Activated T-helper 9 cell treated with anti-CD3 and anti-CD28 coated beads, Interleukin-2, amount 50 U/mL, for 16 hours (primary cell): ENCODE results near the gene NFATC2.

Source experiments
- DNase-seq: peaks from one replicate; pipeline ENCODE4 v3.0.0-alpha.2; 2020; ENCODE audit warnings: low read depth

The NFATC2 gene

GRCh38 chr20:51514249-51514648 lies 28.3 kb downstream of the NFATC2 start:
- no peak for DNase-seq

DNA sequence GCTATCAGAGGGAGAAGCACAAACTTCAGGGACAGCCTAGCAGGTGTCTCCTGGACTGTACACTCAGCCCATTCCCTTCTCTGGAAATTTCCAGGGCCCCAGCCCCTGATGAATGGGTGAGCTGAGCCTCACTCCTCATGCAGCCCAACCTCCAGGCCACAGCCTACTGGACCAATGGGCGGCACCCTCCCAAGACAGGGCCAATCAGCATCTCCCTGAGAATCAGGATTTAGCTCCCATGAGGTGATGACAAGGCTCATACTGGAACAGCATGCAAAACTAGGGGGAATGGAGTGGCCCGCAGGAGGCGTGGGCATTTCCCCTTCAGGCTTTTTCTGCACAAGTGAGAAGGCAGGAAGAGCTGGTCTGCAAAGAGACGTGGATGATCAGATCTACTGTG lies 29.0 kb downstream of the NFATC2 start:
- no peak for DNase-seq

DNA sequence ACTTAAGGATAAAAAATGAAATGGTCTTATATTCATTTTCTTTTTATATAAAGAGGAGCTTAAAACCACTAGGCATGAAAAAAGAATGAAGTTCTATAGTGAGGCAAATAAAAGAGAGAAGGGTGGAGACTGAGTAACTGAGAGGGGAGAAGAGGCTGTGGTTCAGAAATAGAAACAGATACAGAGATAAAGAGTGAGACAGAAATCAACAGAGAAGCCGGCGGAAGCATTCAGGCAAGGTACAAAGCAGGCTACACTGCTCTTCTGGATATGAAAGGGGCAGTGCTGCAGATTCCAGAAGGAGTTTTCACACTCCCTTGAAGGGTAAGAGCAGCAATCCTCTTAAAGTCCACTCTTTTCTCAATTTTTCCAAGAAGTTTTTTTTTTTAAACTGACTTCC lies 29.9 kb downstream of the NFATC2 start:
- DNase-seq, result no peak

DNA sequence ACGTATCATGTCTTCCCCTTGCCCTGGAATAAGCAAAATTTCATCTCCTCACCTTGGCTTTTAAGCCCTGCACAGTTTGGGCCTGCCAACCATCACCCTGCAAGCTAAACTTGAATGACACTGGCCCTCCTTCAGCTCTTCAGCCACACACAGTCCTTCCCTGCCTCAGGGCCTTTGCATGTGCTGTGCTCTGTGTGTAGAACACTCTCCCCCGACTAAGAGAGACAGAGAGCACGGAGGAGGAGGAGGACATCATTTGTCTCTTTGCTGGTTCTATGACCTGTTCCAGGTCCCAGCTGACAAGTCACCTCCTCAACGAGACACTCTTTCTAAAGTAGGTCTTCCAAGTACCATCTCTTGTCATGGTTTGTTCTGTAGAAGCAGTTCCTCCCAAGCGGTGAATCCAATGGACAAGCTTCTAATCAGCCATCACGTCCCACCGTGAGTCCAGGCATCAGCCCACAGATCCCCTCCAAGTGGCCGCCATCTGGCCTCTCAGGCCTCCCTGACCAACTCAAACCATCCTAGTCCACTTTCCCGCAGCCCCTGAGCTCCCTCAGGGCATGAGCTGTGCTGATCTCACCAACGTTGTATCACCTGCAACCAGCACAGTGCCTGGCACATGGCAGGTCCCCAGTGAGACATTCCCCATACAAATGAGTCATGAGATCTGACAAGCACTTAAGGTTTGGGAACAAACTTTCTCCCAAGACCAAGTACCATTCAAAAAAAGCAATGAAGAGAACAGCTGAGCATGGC lies 30.5 kb downstream of the NFATC2 start:
- DNase-seq, result no peak

DNA sequence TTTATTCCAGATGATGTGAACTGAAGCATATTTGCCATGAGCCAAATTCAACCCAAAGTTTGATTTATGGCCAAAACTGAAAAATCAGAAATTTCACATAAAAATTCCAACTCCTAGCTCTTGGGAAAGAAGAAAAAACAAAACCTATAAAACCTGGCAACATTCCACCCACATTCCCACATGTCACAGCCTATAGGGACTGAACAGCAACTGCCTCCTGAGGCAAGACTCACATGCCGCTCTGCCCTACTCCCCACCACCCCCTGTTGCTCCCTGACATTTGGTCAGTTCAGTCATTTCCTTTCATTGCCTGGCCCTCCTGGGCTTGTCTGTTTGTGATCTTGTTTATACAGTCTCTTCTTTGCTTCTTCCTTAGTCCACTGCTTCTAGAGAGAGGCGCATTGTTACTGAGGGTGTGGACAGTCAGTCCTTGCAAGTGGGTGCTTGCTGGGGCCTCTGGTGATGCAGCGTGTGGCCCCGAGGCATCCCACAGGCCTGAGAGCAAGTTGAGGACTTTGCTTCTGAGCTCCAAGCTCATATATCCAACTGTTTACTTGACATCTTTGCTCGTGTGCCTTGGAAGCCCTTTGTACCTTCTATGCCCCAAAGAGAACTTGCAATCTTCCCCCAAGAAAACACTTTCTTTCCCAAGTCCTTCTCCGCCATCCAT lies 31.4 kb downstream of the NFATC2 start:
- DNase-seq, result no peak

- no peak for DNase-seq
Measured at GRCh38 chr20:51510169-51510568, 32.4 kb downstream of the NFATC2 start.

- no peak for DNase-seq
Measured at GRCh38 chr20:51509208-51509607, 33.3 kb downstream of the NFATC2 start.

DNA sequence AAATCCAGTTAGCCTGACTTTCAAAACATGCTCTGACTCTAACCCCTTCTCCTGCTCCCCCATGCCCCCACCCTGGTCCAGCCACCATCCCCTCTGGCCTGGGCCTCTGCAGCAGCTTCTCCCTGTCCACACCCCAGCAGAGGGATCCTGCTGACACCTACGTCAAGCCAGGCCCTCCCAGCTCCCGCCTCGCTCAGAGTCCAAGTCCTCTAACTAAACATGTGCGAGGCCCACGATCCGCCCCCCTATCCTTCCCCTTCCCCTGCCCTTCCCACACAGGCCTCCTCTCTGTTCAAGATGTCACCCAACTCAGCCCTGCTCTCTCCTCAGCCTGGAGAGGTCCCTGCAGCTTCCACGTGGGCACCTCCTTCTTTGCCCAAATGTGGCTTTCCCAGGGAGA lies 33.7 kb downstream of the NFATC2 start:
- no peak for DNase-seq

GRCh38 chr20:51508158-51508557 lies 34.4 kb downstream of the NFATC2 start:
- no peak for DNase-seq

GRCh38 chr20:51507216-51508036 lies 35.1 kb downstream of the NFATC2 start:
- no peak for DNase-seq

- DNase-seq, result no peak
Measured at GRCh38 chr20:51506527-51507215, 35.8 kb downstream of the NFATC2 start.

DNA sequence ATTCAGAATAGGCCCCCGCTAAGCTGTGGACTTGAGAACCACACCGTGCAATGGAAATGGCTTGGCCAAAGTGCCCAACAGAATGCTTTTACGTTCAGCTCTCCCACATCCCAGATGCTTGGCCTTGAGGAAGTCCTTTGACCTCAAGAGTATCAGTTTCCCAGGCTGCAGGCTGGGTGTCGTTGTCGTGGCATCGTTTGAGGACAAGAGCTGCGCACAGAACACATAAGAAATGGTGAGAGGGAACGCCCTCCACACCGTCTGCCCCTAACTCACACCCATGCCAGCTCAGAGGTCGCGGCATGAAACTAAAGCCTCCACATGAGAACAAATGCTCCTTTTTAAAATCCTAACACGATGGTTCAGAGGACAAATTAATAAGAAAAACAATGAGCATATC lies 37.0 kb downstream of the NFATC2 start:
- no peak for DNase-seq

GRCh38 chr20:51503376-51503775 lies 39.1 kb downstream of the NFATC2 start:
- no peak for DNase-seq

GRCh38 chr20:51500936-51501335 lies 41.6 kb downstream of the NFATC2 start:
- DNase-seq, result peak; percentile 20

- DNase-seq, result no peak
Measured at GRCh38 chr20:51500311-51500710, 42.2 kb downstream of the NFATC2 start.

GRCh38 chr20:51498765-51499540 lies 43.6 kb downstream of the NFATC2 start:
- DNase-seq, result no peak

- peak; percentile 26 for DNase-seq
Measured at GRCh38 chr20:51497542-51498467, 44.7 kb downstream of the NFATC2 start.

DNA sequence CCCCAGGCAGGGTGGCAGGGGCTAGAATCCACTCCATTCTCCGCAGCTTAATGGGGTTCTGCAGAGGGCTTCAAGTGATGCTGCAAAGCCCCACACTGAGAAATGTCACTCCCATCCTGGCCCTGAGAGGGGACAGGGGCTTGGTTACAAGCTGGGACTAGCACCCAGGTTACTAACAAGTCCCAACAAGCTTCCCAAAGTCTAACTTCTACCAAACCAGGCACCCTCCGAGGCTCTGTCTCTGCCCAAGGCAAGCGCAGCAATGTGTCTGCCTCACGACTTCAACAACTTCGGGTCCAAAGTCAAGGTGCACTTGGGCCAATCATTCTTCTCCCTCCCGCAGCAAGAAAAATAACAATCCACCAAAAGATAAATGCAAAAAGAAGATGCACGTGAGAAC lies 45.6 kb downstream of the NFATC2 start:
- no peak for DNase-seq

GRCh38 chr20:51495921-51496545 lies 46.5 kb downstream of the NFATC2 start:
- DNase-seq, result no peak

DNA sequence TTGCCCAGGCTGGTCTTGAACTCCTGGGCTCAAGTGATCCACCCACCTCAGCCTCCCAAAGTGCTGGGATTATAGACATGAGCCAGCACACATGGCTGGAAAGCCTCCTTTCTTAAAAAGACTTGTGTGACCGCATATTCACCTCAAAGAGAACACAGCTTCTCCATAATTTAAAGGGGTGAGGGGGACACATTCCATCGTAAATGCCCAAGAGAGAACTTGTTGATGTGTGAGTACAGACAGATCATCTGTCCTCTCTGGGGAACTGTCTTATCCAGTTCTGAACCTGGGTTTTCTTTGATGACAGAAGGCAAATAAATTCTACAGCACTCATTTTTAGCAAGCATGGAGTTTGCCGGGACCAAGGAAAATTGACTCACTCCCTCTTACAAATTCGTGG lies 47.2 kb downstream of the NFATC2 start:
- DNase-seq, result no peak
